ENCODE measurements around the gene PTPRN2. TPM values are rescaled to one million over a fixed set of nuclear protein-coding genes. Genes with fewer than 3 reads are reported as not detected.

PTPRN2 gene
- total and polyA plus RNA-seq, 2 of the 13 experiments (the other 11 are each of a cell fraction or from before 2014, with no cell fraction given): 2.5 to 24.2 TPM

DNA sequence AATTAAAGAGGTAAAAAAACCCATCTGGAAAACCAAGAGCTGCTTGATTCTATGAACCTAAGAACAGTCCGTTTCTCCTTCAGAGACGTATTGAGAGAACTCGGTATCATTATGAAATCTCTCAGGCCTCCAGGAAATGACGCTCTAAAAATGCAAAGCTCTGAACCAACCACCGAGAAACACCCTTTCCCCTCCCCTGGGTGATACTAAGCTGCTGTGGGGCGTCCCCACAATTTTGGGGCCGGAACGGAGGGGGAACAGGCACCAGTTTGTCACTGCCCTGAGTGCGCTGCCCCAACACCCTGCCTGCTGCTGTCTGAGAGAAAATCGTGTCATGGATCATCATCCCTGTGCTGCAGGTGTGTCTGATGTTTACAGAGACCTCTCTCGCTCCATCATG, 741.4 kb downstream of the PTPRN2 start (continued):
- TF ChIP-seq ATF7-NPFF (CRISPR knock-in tag; IDR thresholded peaks at IDR 0.05; ENCODE audit: low read depth) (no peak), ZNF143 (CRISPR knock-in tag; IDR thresholded peaks at IDR 0.05) (no peak)

- H3K36me3 ChIP-seq (replicated peaks in 1 of 2; ENCODE audit: control insufficient read depth in 1 of 2, insufficient read depth in 2 of 2, low read length in 2 of 2): no peaks in the 10 kb centered on the region
- H3K4me2 ChIP-seq (ENCODE audit: low read depth, low read length): no peak overlapping the region
- ATAC-seq (no peak), DNase-seq (ENCODE audit: low spot score) (no peak), FAIRE-seq (no peak)
- no peak overlapping the region for H3K4me3 ChIP-seq (replicated peaks in 1 of 3; ENCODE audit: insufficient read depth in 1 of 3, low read depth in 2 of 3, low read length in 3 of 3)
- no peak overlapping the region for H2AFZ ChIP-seq (ENCODE audit: low read length)
- 79% methylated on average over 20 of the region's 21 CpGs for WGBS (ENCODE audit: low lambda C conversion rate)
- no TSS peak for BruUV-seq (replicated peaks)
- intact Hi-C loops (cut with micrococcal nuclease; ENCODE audit: unreplicated experiment): no loop called here
- H3K4me1 ChIP-seq (ENCODE audit: insufficient read depth, low read length): no peaks in the 10 kb centered on the region
- peaks cover 13% of the 10 kb centered on the region; the same call in 1 of the 2 replicates for H4K20me1 ChIP-seq (ENCODE audit: insufficient read depth, low read length)
- in situ Hi-C loops (cut with HindIII; ENCODE audit: extremely low pct_ligation_motif_present, low pct_unique_long_range_greater_than_20kb): no loop called here
- no peak overlapping the region for H3K9ac ChIP-seq (ENCODE audit: insufficient read depth, low read depth, low read length)
- H3K9me3 ChIP-seq (ENCODE audit: low read length): no peaks in the 10 kb centered on the region
- peaks cover 3 to 31% of the 10 kb centered on the region in 2 experiments; a peak in 3 of 5 replicates for H3K27me3 ChIP-seq (ENCODE audit: control insufficient read depth in 1 of 2, insufficient read depth in 2 of 2, low read length in 2 of 2)
- ChIA-PET CTCF (ENCODE audit: low intra/inter-chr PET ratio, low total read pairs) (no interaction called here), POLR2A (no interaction called here)
- no peak overlapping the region for H3K27ac ChIP-seq (ENCODE audit: extremely low read length, insufficient read depth, low read length)
- H3K79me2 ChIP-seq (ENCODE audit: insufficient read depth, low read length): no peaks in the 10 kb centered on the region
- TF ChIP-seq STAT5B (CRISPR knock-in tag; IDR thresholded peaks at IDR 0.05) (no peak), ZNF460 (CRISPR knock-in tag; IDR thresholded peaks at IDR 0.05; ENCODE audit: borderline replicate concordance) (no peak), TAF1 (CRISPR knock-in tag; IDR thresholded peaks at IDR 0.05) (no peak), CBX1 (IDR thresholded peaks at IDR 0.05; ENCODE audit: low read depth) (no peak), CEBPB (IDR thresholded peaks at IDR 0.05; ENCODE audit: borderline replicate concordance, low read depth, low read length) (no peak), NCOR1 (IDR thresholded peaks at IDR 0.05; ENCODE audit: borderline replicate concordance, low read length) (no peak), MTF1 (CRISPR knock-in tag; IDR thresholded peaks at IDR 0.05) (no peak), KAT2B (IDR thresholded peaks at IDR 0.05; ENCODE audit: borderline replicate concordance, low read depth, low read length) (no peak), MBNL3 (CRISPR knock-in tag; conservative IDR thresholded peaks at IDR 0.05) (no peak), ZNF788 (CRISPR knock-in tag; IDR thresholded peaks at IDR 0.05; ENCODE audit: borderline replicate concordance) (no peak), MATR3 (CRISPR knock-in tag; IDR thresholded peaks at IDR 0.05) (no peak), MIER2 (CRISPR knock-in tag; IDR thresholded peaks at IDR 0.05) (no peak), FOXA3 (CRISPR knock-in tag; IDR thresholded peaks at IDR 0.05) (no peak)
- TF ChIP-seq, protein P1, sequence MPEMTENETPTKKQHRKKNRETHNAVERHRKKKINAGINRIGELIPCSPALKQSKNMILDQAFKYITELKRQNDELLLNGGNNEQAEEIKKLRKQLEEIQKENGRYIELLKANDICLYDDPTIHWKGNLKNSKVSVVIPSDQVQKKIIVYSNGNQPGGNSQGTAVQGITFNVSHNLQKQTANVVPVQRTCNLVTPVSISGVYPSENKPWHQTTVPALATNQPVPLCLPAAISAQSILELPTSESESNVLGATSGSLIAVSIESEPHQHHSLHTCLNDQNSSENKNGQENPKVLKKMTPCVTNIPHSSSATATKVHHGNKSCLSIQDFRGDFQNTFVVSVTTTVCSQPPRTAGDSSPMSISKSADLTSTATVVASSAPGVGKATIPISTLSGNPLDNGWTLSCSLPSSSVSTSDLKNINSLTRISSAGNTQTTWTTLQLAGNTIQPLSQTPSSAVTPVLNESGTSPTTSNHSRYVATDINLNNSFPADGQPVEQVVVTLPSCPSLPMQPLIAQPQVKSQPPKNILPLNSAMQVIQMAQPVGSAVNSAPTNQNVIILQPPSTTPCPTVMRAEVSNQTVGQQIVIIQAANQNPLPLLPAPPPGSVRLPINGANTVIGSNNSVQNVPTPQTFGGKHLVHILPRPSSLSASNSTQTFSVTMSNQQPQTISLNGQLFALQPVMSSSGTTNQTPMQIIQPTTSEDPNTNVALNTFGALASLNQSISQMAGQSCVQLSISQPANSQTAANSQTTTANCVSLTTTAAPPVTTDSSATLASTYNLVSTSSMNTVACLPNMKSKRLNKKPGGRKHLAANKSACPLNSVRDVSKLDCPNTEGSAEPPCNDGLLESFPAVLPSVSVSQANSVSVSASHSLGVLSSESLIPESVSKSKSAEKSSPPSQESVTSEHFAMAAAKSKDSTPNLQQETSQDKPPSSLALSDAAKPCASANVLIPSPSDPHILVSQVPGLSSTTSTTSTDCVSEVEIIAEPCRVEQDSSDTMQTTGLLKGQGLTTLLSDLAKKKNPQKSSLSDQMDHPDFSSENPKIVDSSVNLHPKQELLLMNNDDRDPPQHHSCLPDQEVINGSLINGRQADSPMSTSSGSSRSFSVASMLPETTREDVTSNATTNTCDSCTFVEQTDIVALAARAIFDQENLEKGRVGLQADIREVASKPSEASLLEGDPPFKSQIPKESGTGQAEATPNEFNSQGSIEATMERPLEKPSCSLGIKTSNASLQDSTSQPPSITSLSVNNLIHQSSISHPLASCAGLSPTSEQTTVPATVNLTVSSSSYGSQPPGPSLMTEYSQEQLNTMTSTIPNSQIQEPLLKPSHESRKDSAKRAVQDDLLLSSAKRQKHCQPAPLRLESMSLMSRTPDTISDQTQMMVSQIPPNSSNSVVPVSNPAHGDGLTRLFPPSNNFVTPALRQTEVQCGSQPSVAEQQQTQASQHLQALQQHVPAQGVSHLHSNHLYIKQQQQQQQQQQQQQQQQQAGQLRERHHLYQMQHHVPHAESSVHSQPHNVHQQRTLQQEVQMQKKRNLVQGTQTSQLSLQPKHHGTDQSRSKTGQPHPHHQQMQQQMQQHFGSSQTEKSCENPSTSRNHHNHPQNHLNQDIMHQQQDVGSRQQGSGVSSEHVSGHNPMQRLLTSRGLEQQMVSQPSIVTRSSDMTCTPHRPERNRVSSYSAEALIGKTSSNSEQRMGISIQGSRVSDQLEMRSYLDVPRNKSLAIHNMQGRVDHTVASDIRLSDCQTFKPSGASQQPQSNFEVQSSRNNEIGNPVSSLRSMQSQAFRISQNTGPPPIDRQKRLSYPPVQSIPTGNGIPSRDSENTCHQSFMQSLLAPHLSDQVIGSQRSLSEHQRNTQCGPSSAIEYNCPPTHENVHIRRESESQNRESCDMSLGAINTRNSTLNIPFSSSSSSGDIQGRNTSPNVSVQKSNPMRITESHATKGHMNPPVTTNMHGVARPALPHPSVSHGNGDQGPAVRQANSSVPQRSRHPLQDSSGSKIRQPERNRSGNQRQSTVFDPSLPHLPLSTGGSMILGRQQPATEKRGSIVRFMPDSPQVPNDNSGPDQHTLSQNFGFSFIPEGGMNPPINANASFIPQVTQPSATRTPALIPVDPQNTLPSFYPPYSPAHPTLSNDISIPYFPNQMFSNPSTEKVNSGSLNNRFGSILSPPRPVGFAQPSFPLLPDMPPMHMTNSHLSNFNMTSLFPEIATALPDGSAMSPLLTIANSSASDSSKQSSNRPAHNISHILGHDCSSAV (CRISPR knock-in tag; IDR thresholded peaks at IDR 0.05; ENCODE audit: borderline replicate concordance): no peak
- TF ChIP-seq, protein P2, sequence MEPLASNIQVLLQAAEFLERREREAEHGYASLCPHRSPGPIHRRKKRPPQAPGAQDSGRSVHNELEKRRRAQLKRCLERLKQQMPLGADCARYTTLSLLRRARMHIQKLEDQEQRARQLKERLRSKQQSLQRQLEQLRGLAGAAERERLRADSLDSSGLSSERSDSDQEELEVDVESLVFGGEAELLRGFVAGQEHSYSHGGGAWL (CRISPR knock-in tag; IDR thresholded peaks at IDR 0.05): no peak
Observed at GRCh38 chr7:157845203-157845835, 742.3 kb downstream of the PTPRN2 start.
